LNCAP (cell line): ENCODE data around the gene RBM6.

Experiments used
- TF ChIP-seq, protein P1 (sequence below): fragments of 450-650 bp; IDR thresholded peaks from 2 replicates; pipeline ENCODE4 v1.5.1; 2017; ENCODE audit warnings: mild to moderate bottlenecking

RBM6 gene

DNA sequence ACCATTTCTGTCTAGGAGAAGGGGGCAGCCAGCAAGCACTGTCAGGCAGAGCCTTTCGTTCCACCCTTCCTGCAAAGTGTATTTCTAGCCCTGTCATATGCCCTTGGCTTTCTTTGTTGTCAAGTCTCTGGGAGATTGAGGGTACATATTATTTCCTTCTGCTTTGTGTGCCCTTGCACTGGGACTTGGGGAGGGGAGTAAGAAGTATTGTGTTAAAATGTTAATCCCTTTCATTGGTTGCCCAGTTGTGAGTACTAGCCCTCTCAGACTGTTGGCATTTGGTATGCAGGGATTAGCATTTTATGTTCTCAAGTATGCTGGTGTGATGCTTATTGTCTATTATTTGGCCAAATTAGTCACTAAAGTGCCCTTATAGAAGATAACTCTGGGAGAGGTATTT is 63.9 kb downstream of the RBM6 start:
- TF ChIP-seq, protein P1, sequence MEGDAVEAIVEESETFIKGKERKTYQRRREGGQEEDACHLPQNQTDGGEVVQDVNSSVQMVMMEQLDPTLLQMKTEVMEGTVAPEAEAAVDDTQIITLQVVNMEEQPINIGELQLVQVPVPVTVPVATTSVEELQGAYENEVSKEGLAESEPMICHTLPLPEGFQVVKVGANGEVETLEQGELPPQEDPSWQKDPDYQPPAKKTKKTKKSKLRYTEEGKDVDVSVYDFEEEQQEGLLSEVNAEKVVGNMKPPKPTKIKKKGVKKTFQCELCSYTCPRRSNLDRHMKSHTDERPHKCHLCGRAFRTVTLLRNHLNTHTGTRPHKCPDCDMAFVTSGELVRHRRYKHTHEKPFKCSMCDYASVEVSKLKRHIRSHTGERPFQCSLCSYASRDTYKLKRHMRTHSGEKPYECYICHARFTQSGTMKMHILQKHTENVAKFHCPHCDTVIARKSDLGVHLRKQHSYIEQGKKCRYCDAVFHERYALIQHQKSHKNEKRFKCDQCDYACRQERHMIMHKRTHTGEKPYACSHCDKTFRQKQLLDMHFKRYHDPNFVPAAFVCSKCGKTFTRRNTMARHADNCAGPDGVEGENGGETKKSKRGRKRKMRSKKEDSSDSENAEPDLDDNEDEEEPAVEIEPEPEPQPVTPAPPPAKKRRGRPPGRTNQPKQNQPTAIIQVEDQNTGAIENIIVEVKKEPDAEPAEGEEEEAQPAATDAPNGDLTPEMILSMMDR = no peak

DNA sequence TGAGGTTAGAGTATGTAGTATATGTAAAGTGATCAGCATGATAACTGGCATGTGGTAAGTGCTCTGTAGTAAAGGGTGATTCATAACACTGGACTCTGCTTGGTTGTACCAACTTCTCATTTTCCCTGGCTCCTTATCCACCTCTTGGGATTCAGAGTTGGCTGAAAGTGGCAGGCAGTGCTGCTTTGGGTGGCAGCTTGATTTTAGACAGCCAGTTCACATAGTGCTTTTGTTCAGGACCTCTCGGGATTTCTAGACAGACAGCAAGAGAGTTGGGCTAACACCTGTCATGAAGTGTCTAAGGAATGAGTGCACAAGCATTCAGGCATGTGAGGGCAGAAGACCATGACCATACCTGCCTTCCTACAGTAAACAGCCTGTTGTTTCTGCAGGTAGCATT is 69.0 kb downstream of the RBM6 start:
- TF ChIP-seq, protein P1 = no peak

DNA sequence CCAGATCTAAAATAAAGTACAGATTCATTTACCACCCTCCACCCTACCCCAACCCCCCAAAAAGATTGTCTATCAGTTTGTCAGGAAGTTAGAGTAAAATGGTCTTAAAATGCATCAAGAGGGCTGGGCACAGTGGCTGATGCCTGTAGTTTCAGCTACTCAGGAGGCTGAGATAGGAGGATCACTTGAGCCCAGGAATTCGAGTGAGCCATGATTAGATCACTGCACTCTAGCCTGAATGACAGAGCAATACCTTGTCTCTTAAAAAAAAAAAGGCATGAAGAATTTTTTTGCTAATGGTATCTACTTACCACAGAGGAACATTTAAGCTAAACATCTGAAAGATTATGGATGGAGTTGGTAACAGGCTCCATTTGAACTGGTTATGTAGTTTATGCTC is 71.0 kb downstream of the RBM6 start:
- TF ChIP-seq, protein P1 = no peak

DNA sequence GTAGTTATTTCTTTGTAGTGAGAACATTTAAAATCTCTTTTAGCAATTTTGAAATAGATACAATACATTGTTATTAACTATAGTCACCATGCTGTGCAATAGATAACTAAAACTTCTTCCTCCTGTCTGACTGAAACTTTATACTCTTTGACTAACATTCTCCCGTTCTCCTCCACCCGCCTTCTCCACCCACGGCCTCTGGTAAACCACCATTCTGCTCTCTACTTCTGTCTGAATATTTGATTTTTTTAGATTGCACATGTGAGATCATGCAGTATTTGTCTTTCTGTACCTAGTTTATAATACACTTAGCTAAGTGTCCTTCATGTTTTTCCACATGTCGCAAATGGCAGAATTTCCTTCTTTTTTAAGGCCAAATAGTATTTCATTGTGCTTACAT is 76.0 kb downstream of the RBM6 start:
- TF ChIP-seq, protein P1 = no peak

DNA sequence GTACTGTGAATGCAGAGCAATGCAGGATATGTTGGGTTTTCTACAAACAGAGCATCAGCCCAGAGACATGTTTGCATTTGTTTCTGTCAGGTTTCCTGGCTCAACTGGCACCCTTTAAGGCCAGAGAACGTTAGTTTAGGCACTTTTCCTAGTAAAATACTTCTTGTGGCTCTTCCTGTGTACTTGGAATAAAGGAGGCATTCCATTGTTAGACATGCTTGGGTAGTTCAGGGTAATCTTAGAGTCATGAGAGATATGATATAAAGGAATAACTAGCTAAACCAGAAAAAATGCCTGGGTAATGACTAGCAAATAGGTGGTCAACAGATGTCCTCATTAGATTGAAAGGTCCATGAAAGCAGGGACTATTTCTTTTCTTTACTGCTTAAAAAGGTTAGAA is 88.4 kb downstream of the RBM6 start:
- TF ChIP-seq, protein P1 = no peak

DNA sequence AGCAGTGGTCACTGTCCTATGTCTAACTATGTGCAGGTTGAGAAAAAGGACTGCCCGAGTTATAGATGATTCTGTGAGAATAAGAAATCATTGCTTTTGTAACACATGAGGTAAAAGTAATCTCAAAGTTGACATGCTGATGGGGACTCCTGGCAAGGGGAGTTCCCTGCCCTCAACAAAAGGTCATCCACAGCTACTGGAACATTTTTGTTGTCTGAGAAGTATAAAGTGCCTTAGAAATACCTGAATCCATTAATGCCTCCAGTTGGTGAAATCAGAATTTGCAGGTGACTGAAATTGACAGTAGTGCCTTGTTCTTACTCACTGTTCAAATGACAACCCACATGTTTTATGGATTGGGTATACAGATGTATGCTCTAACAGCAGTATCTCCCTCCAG is 105.0 kb downstream of the RBM6 start:
- TF ChIP-seq, protein P1 = no peak

DNA sequence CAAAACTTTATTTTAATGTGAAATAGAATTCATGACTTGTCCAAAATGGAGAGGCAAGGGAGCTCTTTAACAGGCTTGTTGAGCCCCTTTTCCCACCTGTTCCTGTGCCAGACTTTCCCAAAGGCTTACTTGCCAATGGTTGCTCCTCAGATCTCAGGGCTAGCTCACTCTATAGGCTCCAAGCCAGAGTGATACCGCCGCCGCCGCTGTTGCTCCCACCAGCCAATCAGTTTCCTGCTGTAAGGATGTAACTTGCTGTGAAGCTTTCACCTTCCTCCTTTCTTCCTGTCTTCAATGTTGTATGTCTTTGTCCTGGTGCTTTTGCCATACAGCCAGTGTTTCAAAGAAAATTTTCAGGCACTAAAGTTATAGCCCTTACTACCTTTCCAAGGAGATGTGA is 107.5 kb downstream of the RBM6 start:
- TF ChIP-seq, protein P1 = no peak

DNA sequence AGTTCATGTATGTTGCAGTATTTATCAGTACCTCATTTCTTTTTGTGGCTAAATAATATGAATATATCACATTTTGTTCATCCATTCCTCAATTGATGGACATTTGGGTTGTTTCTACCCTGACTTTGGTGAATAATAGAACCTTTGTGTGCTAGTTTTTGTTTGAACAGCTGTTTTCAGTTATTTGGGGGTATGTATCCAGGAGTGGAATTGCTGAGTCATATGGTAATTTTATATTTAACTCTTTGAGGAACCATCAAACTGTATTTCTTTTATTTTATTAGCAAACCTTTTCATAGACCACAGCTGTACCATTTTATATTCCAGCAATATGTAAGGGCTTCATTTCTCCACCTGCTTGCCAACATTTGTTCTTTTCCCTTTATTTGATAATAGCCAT is 110.4 kb downstream of the RBM6 start:
- TF ChIP-seq, protein P1 = no peak
